Measurements from ENCODE around the gene ADGRA3. TPM values are rescaled to one million over a fixed set of nuclear protein-coding genes. Genes with fewer than 3 reads are reported as not detected.

The ADGRA3 gene
- total RNA-seq, 1 experiment from 2014 or later: 57.5 TPM

DNA sequence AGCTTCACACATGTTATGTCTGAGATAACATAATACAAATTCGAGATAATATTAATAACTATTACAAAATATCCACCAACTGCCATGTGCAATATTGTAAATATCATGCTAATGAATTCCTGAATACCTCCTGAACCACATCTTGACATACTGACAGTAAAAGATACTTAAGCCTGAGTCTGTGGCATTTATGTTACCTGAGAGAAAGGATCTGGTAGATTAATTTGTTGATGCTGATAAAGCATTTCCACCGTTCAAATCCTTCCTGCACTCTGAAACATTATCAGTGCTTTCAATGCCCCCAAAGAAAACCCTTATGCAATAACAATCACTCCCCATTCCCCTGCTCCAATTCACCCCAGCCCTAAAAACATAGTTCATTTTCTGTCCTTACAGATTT lies 38.8 kb upstream of the ADGRA3 start:
- intact Hi-C loops (cut with micrococcal nuclease; ENCODE audit: unreplicated experiment): no loop called here
- no TSS peak for BruUV-seq (replicated peaks)
- no peak for DNase-seq (ENCODE audit: low spot score)
- Histone ChIP-seq H3K27me3 (replicated peaks; ENCODE audit: insufficient read depth, low read depth, low read length, poor library complexity) (no peaks in the 10 kb centered on the region), H3K36me3 (ENCODE audit: insufficient read depth, low read length, poor library complexity, severe bottlenecking) (no peaks in the 10 kb centered on the region), H3K4me1 (ENCODE audit: insufficient read depth, low read length, poor library complexity, severe bottlenecking) (no peaks in the 10 kb centered on the region), H3K27ac (ENCODE audit: low read depth, low read length, poor library complexity, severe bottlenecking) (no peak overlapping the region), H3K9me3 (ENCODE audit: low read depth, low read length, poor library complexity, severe bottlenecking) (no peaks in the 10 kb centered on the region), H3K4me3 (ENCODE audit: low read depth, low read length, poor library complexity, severe bottlenecking) (no peak overlapping the region)
- ChIA-PET POLR2A (ENCODE audit: low non-redundant PET) (no interaction called here), CTCF (no interaction called here)
- TF ChIP-seq EZH2 (IDR thresholded peaks at IDR 0.05; ENCODE audit: borderline replicate concordance, low read depth, low read length, poor library complexity, severe bottlenecking): no peak
- TF ChIP-seq, protein P1, sequence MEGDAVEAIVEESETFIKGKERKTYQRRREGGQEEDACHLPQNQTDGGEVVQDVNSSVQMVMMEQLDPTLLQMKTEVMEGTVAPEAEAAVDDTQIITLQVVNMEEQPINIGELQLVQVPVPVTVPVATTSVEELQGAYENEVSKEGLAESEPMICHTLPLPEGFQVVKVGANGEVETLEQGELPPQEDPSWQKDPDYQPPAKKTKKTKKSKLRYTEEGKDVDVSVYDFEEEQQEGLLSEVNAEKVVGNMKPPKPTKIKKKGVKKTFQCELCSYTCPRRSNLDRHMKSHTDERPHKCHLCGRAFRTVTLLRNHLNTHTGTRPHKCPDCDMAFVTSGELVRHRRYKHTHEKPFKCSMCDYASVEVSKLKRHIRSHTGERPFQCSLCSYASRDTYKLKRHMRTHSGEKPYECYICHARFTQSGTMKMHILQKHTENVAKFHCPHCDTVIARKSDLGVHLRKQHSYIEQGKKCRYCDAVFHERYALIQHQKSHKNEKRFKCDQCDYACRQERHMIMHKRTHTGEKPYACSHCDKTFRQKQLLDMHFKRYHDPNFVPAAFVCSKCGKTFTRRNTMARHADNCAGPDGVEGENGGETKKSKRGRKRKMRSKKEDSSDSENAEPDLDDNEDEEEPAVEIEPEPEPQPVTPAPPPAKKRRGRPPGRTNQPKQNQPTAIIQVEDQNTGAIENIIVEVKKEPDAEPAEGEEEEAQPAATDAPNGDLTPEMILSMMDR (conservative IDR thresholded peaks at IDR 0.05; ENCODE audit: low read depth, low read length): no peak

DNA sequence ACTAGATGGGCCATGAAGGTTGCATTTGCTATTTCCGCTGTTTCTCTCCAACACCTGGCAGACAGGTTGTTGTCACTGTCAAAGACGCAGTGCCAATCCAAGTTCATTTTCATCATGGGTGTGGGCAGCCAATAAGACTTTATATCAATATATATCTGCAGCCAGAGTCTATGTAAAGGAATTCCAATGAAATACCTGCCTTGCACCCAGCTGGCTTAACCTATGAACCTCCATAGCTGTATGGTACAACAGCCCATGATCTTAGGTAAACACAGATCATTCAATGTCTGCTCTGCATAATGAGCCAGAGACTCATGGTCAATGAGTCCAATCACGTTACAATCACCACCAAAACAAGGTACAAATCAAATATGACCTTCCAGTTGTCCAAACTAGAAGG lies 37.7 kb upstream of the ADGRA3 start:
- intact Hi-C loops (cut with micrococcal nuclease; ENCODE audit: unreplicated experiment): no loop called here
- TF ChIP-seq EZH2 (IDR thresholded peaks at IDR 0.05; ENCODE audit: borderline replicate concordance, low read depth, low read length, poor library complexity, severe bottlenecking): no peak
- TF ChIP-seq, protein P1 (conservative IDR thresholded peaks at IDR 0.05; ENCODE audit: low read depth, low read length): no peak
- BruUV-seq (replicated peaks): no TSS peak
- no peaks in the 10 kb centered on the region for H3K4me1 ChIP-seq (ENCODE audit: insufficient read depth, low read length, poor library complexity, severe bottlenecking)
- no peaks in the 10 kb centered on the region for H3K9me3 ChIP-seq (ENCODE audit: low read depth, low read length, poor library complexity, severe bottlenecking)
- no peaks in the 10 kb centered on the region for H3K36me3 ChIP-seq (ENCODE audit: insufficient read depth, low read length, poor library complexity, severe bottlenecking)
- ChIA-PET CTCF (no interaction called here), POLR2A (ENCODE audit: low non-redundant PET) (no interaction called here)
- no peak overlapping the region for H3K4me3 ChIP-seq (ENCODE audit: low read depth, low read length, poor library complexity, severe bottlenecking)
- no peaks in the 10 kb centered on the region for H3K27me3 ChIP-seq (replicated peaks; ENCODE audit: insufficient read depth, low read depth, low read length, poor library complexity)
- no peak overlapping the region for H3K27ac ChIP-seq (ENCODE audit: low read depth, low read length, poor library complexity, severe bottlenecking)
- DNase-seq (ENCODE audit: low spot score): no peak

DNA sequence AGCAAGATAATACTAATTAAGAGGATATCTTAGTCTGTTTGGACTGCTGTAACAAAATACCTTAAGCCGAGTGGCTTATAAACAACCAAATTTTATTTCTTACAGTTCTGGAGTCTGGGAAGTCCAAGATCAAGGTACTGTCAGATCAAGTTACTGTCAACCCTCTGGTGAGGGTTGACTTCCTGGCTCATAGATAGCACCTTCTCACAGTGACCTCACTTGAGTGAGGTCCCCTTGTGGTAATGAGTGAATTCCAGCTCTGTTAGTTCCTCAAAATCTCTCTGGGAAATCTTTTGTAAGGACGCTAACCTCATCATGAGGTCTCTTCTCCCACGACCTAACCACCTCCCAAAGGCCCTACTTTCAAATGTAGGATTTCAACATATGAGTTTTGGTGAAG lies 36.9 kb upstream of the ADGRA3 start:
- no peak for DNase-seq (ENCODE audit: low spot score)
- no peak overlapping the region for H3K4me3 ChIP-seq (ENCODE audit: low read depth, low read length, poor library complexity, severe bottlenecking)
- H3K27me3 ChIP-seq (replicated peaks; ENCODE audit: insufficient read depth, low read depth, low read length, poor library complexity): no peaks in the 10 kb centered on the region
- intact Hi-C loops (cut with micrococcal nuclease; ENCODE audit: unreplicated experiment): no loop called here
- POLR2A ChIA-PET (ENCODE audit: low non-redundant PET): no interaction called here
- BruUV-seq (replicated peaks): no TSS peak
- H3K36me3 ChIP-seq (ENCODE audit: insufficient read depth, low read length, poor library complexity, severe bottlenecking): no peaks in the 10 kb centered on the region
- H3K27ac ChIP-seq (ENCODE audit: low read depth, low read length, poor library complexity, severe bottlenecking): no peak overlapping the region
- H3K4me1 ChIP-seq (ENCODE audit: insufficient read depth, low read length, poor library complexity, severe bottlenecking): no peaks in the 10 kb centered on the region
- CTCF ChIA-PET: no interaction called here
- no peaks in the 10 kb centered on the region for H3K9me3 ChIP-seq (ENCODE audit: low read depth, low read length, poor library complexity, severe bottlenecking)
- TF ChIP-seq EZH2 (IDR thresholded peaks at IDR 0.05; ENCODE audit: borderline replicate concordance, low read depth, low read length, poor library complexity, severe bottlenecking): no peak
- TF ChIP-seq, protein P1 (conservative IDR thresholded peaks at IDR 0.05; ENCODE audit: low read depth, low read length): no peak

Data from A673 (cell line).